ENCODE results near the gene MANF.
"Not testable (repeated sequence)": the region's sequence is repeated elsewhere in the genome, so short reads cannot be mapped to it uniquely, and the experiment has no call there.

Gene MANF

DNA sequence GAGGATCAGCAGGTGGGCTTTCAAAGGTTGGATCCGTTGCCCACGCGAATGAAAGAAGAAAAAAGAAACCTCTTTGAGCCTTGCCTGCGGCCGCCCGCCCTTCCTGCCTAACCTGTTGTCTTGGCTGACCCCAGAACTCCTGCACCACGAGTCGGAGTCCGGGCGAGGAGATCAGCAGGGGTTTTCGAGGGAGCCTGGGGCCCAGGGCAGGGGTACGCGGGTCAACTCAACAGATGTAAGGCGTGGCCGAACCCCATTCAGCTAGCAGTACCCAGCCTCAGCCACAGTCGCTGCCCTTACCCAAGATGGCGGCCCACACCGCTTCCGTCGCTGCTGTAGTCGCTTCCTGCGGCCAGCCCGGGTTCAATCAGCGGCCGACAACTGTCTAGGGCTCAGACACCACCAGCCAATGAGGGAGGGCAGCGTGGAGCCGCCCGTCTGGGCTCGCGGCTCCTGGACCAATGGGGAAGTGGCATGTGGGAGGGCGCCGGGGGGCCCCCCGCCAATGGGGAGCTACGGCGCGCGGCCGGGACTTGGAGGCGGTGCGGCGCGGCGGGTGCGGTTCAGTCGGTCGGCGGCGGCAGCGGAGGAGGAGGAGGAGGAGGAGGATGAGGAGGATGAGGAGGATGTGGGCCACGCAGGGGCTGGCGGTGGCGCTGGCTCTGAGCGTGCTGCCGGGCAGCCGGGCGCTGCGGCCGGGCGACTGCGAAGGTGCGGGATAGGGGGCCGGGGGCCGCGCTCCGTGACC is at the start of gene MANF:
TSS of gene MANF (plus strand) at position 566 of the 748 bp plus-strand sequence. CDS start at position 618, 52 bp downstream.
- DNase-seq = peak; percentile 84

DNA sequence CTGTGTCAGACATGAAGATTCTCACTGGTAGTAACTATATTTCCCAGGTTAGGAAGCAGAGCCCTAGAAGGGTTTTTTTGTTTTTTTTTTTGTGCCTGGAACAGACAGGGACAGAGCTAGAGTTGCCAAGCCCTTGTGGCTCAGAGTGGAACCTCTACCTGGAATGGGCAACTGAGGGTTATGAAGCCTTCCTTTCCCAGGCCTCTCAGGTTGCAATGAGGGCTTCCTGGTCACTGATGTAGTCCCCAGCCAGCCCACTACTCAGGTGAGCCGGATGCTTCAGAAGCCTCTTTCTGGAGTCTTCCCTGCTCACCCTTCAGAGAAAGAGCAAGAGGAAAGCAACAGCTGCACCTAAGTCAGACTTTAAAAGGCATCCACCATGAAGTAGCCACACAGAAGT is 48.8 kb upstream of the MANF start:
- DNase-seq = no peak

DNA sequence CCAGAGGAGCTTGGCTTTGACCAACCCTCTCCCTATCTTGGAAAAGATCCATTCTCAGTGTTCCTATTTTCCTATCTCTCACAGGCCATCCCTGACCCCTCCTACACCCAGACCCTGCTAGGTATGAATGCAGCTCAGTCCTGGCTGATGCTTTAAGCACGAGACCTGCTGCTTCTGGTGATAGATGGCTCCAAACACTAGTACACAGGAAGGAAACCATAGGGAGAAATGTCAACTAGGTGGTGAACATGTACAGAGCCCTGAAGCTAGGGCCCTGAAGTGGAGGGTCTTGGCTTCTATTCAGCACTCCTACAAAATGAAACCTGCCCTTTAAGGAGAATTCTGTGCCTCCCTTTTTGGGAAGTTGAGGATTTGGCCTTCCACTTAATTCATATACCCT is 47.4 kb upstream of the MANF start:
- no peak for DNase-seq

DNA sequence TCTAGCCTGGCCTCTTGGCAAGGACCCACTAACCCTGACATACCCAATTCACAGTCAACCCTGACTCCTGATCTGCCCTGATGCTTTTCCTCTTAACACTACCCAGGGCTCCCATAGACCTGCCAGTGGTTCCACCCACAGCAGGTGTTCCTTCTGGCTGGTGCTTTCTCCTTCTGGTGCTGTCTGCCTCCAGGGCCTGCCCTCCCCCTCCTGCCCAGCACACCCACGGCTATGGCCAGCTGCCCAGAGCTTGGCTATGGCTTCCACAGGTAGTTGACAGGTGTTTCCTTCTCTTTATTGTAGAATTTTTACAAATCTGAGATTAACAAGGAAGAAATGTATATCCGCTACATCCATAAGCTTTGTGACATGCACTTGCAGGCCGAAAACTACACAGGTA is 46.5 kb upstream of the MANF start:
- no peak for DNase-seq

DNA sequence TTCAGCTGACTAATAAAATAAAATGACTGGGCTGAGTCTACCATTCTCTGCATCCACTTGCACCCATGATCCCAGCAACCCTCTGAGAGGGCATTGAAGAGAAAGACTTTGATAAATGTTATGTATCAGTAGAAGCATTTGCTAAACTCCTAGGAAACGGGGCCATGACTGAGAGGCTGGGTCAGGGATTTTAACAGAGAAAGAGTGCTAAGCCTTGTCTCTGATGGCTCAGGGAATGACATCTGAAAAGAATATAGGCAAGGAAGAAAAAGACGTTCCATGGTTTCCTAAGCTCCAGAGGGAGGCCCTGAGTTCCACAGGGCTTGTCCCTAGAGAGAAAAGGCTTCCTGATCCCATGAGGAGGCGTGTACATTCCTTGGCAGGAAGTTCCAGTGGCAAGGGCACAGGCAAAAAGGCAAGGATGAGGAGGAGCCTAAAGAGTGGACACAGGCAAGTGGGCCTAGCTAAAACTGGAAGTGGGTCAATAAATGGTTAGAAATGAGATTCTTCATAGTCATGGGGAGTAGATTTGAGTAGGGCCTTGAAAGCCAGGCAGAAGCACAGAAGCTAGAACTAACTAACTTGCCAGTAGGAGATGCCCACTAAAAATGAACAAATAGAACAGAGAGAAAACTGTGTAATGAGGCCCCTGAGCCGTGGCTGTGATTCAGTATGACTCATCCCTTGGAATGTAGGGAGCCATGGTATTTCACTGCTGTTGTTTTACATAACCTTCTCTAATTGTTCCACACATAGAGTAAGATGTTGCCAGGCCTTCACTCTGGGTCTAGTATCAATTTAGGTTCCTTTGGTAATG is 44.9 kb upstream of the MANF start:
- no peak for DNase-seq

DNA sequence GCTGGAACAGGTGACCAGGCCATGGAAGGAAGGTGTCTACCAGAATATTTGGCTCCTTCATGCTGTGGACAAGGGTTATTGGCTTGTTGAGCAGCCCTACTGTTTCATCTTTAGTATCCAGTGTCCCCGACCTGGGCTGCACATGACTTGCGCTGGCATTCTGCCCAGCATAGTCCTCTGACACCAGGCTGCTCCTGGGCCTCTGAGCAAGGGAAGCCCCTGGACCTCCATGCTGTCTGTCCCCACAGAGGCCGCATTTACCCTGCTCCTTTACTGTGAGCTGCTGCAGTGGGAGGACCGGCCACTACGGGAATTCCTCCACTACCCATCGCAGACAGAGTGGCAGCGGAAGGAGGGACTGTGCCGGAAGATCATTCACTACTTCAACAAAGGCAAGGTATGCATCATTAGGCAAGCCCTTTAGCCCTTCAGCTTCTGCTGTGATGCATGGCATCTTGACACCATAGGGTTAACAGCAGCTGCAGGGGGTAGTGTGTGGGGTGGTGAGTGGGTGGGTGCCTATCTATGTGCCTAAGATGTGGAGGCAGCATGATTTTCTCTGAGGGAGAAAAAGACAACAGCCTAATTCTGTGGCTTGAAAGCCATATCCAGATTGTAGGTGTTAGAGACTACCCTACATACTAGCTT is 44.0 kb upstream of the MANF start:
- DNase-seq = no peak

DNA sequence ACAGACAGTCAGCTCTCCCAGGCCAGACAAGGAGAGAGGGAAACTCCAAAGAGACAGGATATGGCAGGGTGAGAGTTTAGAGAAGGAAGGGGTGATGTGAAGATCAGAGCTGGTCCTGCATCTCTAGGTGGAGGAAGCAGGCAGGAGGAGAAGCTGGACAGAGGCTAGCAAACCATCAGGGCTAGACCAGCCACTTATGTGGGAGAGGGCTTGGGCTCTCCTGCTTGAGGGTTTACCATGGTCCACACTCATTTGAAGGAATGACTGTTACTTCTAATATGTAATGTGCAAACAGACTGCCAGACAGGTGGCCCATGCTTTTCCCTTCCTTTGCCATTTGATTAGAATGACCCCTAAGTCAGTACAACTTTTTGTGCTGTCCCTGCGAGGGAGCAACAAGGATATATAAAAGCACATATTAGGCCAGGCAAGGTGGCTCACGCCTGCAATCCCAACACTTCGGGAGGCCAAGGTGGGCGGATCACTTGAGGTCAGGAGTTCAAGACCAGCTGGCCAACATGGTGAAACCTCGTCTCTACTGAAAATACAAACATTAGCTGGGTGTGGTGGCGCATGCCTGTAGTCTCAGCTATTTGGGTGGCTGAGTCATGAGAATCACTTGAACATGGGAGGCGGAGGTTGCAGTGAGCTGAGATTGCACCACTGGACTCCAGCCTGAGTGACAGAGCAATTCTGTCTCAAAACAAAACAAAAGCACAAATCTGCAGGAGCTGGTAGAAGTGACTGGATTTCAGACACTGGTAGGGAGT is 41.0 kb upstream of the MANF start:
- no peak for DNase-seq

DNA sequence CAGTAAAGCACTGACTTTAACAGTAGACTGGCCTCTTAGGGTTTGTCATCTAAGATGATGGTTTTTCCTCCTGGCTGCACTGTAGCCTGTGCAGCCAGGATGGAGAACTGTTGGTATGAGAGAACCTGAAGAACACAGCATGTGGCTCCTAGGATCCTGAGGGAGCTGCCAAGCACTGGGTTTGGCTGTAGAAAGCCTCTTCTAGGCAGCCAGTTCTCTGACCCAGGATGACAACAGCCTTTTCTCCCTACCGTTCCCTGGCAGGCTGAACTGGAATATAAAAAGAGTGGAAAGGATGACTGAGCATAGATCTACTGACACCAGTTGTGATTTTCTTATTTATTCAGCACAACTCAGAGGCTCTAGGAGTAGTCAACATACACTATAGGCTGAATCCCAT is 34.3 kb upstream of the MANF start:
- no peak for DNase-seq

DNA sequence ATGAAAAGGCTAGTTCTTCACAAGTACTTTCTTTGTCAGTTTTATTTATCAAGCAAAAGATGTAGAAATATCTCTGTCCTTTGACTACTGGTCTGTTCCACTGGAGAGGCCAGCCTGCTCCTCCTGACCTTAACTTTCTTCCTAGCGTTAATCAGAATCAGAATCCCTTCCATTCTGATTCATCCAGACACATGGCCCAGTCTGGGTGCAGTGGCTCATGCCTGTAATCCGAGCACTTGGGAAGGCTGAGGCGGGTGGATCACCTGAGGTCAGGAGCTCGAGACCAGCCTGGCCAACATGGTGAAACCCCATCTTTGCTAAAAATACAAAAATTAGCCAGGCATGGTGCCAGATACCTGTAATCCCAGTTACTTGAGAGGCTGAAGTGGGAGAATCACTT is 32.0 kb upstream of the MANF start:
- DNase-seq = no peak

DNA sequence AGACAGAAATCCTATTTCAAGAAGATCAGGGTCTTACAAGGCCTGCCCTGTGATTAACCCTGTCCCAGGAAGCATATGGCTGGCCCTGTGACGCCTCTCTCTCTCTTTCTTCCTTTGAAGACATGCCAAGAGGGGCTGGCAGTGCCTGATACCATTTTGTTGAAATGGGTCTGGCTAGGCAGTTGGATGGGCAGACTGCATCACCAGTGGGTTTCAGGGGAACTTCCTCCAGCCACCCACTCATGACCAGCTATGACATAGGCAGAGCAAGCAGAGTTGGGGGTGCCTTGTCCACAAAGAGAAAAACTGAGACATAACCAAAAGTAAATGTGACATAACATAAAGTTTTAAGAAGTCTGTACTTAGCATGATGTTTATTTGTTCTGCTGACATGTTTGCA is 31.4 kb upstream of the MANF start:
- no peak for DNase-seq

DNA sequence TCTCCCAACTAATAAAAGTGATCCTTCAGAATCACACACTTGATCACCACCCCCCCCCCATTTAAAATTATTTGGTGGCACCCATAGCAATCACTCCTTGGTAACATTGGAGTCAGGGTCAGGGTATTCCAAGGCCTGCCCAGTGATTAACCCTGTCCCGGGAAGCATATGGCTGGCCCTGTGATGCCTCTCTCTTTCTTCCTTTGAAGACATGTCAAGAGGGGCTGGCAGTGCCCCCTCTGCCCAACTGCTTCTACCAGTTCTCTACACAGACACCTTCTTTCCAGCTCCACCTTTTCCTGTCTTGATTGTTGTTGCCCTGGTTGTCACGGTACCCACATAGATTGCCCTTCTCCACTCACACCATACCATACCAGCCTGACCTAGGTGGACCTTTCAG is 30.9 kb upstream of the MANF start:
- no peak for DNase-seq

DNA sequence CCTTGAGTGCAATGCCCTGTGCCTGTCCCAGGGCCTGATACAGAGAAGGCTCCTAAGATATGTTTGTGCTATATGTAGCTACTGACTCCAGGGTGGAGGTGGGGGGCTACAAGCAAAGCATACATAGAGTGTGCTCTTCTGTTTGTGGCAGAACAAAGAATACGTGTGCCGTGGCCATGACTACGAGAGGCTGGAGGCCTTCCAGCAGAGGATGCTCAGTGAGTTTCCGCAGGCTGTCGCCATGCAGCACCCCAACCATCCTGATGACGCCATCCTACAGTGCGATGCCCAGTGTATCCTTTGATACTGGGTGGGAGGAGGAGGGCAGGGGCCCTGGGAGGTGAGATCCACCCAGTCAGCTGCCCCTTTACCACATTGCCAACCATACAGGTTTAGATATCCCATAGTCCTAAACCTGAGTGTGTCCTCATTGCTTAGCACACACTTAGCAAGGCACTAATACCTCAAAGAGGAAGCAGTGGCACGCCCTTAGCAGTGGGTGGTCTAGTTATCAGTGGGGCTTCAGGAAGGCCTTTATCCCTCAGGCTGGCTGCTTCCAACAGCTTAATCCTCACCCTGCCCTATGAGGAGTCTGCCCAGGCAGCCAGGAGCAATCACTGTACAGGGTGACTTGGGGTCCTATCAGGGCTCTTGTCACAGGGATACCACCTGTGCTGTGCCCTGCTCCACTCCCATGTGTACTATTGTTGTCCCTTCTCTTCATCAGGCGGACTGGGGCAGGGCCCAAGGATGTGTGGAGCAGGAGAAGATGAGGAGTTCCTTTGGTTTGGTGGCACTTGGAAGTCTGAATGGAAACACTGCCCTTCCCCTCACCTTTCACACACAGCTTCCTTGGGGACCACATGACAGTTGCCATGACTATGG is 30.1 kb upstream of the MANF start:
- no peak for DNase-seq

DNA sequence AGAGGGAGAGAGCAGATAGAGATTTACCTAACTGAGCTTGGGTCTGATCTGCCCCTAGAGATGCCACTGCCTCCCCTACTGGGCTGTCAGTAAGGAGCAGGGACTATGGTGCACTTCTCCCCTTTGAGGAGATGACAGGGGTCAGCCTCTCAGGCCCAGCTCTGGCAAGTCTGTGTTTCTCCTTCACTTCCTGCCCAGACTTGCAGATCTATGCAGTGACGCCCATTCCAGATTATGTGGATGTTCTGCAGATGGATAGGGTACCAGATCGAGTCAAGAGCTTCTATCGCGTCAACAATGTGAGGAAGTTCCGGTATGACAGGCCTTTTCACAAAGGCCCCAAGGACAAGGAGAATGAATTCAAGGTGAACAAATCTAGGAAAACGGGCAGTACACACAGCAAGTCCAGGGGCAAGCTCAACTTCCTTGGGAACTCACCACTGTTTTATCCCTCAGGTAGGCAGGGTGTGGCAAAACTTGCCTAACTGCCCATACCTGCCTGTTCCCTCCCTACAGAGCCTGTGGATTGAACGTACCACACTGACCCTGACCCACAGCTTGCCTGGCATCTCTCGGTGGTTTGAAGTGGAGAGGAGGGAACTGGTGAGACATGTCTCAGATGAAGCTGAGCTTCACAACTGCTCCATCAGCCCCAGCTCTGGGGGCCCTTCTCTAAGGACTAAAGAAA is 29.1 kb upstream of the MANF start:
- no peak for DNase-seq

DNA sequence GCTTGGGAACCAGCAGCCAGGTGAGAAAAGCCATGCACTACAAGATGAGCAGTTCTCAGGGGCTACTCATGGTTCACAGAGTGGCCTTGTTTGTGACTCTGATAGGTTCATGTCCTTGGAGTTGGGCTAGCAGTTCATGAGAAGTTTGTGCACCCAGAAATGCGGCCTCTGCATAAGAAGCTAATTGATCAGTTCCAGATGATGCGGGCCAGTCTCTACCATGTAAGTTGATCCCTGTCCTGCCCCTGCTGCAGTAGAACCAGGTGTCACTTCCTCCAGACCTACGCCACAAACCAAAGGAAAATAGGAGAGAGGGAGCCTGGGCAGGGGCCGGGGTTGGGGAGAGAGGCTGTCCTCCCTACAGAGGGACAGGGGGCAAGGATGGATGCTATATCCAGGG is 27.2 kb upstream of the MANF start:
- DNase-seq = no peak

DNA sequence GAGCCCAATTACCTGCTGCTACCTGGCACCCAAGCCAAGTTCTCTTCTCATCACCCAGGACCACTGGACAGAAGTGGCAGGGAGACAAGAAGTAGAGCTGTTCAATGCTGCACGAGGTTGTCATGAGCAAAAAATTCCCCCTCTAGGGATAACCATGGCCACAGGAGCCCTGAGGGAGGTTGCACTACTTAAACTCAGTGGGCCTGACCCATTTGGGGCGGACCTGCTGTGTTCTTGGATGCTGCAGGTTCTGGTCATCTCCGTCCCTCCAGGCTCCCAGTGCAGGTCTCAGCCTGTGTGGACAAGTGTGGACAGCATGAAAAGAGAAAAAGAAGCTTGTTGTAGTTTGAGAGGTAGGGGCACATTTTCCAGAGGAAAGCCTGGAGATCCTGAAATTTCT is 26.1 kb upstream of the MANF start:
- DNase-seq = no peak

DNA sequence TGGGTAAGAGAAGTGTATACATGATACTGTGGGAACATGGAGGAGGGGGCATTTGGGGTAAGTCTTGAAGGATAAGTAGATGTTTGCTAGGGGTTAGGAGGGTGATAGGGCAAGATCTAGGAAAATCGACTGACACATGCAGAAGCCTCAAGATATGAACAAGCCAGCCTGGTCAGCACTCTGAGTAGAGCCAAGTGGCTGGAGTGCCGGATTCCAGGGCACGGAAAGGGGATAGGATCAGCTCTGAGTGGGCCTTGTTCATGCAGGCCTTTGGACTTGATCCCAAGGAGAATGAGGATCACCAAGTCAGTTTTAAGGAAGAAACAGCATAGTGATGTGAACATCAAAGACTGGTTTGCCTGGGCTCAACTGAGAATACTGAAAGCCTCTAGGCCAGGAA is 24.3 kb upstream of the MANF start:
- DNase-seq = no peak

DNA sequence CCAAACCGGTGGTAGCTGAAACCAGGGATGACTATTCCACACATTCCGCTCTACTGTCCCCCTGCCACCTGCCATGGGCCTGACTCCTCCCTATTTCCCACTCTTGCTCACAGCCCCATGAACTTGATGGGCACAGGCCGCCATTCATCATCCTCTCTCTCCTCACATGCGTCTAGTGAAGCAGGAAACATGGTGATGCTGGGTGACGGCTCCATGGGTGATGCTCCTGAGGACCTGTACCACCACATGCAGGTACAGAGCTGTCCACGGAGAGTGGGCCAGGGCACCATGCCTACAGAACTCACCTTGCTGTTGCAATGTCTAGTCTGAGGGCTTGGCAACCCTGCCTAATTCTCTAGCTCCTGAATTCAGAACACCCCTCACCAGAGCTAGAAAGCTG is 23.3 kb upstream of the MANF start:
- no peak for DNase-seq

DNA sequence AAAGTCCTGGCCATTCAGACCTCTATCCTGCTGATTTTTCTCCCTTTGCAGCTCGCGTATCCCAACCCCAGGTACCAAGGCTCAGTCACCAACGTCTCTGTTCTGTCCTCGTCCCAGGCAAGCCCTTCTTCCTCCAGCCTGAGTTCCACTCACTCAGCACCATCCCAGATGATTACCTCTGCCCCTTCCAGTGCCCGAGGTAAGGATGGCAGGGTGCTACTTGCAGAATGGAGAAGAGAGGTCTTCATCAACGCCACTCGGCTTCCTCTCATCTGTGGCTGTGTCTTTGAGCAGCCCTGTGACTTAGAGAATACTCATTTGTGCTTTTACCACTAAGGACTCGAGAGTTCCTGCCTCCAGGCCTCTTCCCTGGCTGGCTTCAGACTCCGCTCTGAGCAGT is 22.6 kb upstream of the MANF start:
- no peak for DNase-seq

DNA sequence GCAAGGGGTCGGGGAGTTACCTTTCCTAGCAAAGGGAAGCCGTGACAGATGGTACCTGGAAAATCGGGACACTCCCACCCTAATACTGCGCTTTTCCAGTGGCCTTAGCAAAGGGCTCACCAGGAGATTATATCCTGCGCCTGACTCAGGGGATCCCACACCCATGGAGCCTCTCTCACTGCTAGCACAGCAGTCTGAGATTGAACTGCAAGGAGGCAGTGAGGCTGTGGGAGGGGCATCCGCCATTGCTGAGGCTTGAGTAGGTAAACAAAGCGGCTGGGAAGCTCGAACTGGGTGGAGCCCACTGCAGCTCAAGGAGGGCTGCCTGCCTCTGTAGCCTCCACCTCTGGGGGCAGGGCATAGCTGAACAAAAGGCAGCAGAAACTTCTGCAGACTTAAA is 16.8 kb upstream of the MANF start:
- DNase-seq = not testable (repeated sequence)

DNA sequence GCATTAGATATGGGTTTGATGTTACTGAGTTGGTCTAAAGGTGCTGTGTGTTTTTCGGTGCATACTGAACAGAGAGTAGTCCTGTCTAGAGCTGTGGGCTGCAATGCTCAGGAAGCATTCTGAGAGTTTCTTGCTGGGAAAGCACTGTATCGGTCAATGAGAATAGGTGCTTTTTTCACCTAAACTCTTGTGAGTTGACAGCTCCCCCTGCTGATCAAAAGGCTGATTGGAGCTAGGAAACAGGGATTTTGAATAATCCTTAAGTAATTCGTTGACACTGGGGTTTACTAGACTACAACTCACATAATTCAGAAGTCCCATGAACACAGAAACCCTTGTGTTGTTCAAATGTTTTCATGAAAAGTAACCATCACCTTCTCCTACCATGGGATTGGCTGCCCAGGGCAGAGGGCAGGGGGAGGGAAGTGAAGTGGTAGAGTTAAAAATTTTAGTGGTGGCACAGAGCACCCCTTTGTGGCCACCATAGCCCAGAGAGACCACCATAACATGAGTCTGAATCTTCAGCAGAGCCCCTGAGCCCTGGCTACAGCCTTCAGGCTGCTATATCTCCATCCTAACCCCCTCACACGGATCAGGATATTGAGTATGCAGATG is 13.0 kb upstream of the MANF start:
- peak; percentile 34 for DNase-seq

Measured in NCI-H1436 (cell line).